Neural crest cell (in vitro differentiated cells): ENCODE measurements around the gene RUSC1. TPM values are rescaled to one million over a fixed set of nuclear protein-coding genes. Genes with fewer than 3 reads are reported as not detected.

ENCODE experiments used
- DNase-seq: peaks from one replicate; pipeline ENCODE4 v3.0.0; 2021; ENCODE audit warnings: low read depth, mixed read lengths, low spot score
- H3K27ac Mint-ChIP-seq: one replicate; pipeline ENCODE4 v1.8.0; 2021; ENCODE audit warnings: mild to moderate bottlenecking, mixed read lengths; ENCODE audit not compliant: unreplicated experiment
- H3K27me3 Mint-ChIP-seq: 2 replicates; pipeline ENCODE4 v1.8.0; 2021; ENCODE audit warnings: low read depth, mild to moderate bottlenecking, mixed read lengths
- H3K36me3 Mint-ChIP-seq: 2 replicates; pipeline ENCODE4 v1.8.0; 2021; ENCODE audit warnings: low read depth, mild to moderate bottlenecking, mixed read lengths
- H3K4me1 Mint-ChIP-seq: 2 replicates; pipeline ENCODE4 v1.8.0; 2021; ENCODE audit warnings: mixed read lengths
- H3K4me3 Mint-ChIP-seq: one replicate; pipeline ENCODE4 v1.8.0; 2021; ENCODE audit warnings: mild to moderate bottlenecking, mixed read lengths
- H3K9me3 Mint-ChIP-seq: 2 replicates; pipeline ENCODE4 v1.8.0; 2021; ENCODE audit warnings: mixed read lengths
- long read RNA-seq: library from polyadenylated mRNA; unstranded; transcript quantifications from one replicate; pipeline ENCODE4 v2.0.0, GENCODE V29; 2020
- total RNA-seq: library from RNA; stranded (reverse); gene quantifications from 2 replicates; pipeline ENCODE4 v1.2.1, GENCODE V29; 2021
- TF ChIP-seq, protein P1 (sequence below): fragments of 200-600 bp; sonication (generic); conservative IDR thresholded peaks from 2 replicates; pipeline ENCODE4 v1.5.0; 2021; ENCODE audit warnings: antibody characterized with exemption, mild to moderate bottlenecking

RUSC1 gene, protein sequence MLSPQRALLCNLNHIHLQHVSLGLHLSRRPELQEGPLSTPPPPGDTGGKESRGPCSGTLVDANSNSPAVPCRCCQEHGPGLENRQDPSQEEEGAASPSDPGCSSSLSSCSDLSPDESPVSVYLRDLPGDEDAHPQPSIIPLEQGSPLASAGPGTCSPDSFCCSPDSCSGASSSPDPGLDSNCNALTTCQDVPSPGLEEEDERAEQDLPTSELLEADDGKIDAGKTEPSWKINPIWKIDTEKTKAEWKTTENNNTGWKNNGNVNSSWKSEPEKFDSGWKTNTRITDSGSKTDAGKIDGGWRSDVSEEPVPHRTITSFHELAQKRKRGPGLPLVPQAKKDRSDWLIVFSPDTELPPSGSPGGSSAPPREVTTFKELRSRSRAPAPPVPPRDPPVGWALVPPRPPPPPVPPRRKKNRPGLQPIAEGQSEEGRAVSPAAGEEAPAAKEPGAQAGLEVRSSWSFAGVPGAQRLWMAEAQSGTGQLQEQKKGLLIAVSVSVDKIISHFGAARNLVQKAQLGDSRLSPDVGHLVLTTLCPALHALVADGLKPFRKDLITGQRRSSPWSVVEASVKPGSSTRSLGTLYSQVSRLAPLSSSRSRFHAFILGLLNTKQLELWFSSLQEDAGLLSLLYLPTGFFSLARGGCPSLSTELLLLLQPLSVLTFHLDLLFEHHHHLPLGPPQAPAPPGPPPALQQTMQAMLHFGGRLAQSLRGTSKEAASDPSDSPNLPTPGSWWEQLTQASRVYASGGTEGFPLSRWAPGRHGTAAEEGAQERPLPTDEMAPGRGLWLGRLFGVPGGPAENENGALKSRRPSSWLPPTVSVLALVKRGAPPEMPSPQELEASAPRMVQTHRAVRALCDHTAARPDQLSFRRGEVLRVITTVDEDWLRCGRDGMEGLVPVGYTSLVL
- 55.2 and 56.6 TPM in 2 replicates for total RNA-seq
- long read RNA-seq, transcript RUSC1-203 (9 exons, 1,968 nt): major isoform, 5 of 11 reads
- long read RNA-seq, partial matches to known transcripts: 2 of 11 reads
- long read RNA-seq, other reads (novel, unspliced or antisense): 1 of 11 reads

DNA sequence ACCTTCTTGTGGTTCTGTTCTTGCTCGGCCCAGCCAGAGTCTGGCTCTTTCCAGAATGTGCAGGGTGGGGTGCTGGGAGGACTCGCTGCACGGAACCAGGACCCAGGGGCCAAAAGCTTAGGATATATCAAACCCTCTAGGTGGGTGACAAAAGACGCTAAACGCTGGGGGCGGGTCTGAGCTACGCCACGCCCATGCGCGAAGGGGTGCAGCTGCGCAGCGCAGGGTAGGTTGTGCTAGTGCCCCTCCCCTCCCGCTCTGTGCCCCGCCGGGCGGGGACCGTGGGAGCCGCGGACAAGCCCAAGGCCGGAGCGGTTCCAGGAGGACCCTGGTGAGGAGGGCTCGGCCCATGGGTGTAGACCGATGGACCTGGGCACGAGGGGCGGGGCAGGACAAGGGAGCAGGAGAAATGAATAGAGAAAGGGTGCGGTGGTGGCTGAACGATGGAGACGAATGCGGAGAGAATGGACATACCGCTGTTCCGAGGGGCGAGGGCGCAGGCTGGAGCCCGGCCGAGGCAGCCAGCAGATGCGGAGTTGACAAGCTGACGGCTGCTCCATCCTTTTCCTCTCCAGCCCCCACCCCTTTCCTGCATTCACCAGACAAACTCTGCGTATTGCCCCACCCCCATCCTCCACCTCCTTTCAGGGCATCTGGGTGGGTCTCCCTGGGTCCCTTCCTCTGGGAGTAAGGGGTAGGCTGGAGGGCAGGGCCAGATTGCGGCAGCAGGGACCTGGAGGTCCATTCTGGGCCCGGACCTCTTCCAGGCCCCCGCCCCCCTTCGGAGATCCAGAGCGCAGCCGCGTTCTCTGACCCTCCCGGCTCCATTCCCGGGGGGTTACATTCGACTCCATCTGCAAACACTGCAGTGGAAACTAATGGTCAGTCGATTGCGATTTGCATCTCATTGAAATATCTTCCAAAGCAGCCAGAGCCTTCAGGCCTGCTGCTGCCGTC is at the start of gene RUSC1:
TSS of gene RUSC1 (plus strand) at position 234 of the 957 bp plus-strand sequence. CDS start 880 bp downstream, outside the sequence.
- TF ChIP-seq, protein P1, sequence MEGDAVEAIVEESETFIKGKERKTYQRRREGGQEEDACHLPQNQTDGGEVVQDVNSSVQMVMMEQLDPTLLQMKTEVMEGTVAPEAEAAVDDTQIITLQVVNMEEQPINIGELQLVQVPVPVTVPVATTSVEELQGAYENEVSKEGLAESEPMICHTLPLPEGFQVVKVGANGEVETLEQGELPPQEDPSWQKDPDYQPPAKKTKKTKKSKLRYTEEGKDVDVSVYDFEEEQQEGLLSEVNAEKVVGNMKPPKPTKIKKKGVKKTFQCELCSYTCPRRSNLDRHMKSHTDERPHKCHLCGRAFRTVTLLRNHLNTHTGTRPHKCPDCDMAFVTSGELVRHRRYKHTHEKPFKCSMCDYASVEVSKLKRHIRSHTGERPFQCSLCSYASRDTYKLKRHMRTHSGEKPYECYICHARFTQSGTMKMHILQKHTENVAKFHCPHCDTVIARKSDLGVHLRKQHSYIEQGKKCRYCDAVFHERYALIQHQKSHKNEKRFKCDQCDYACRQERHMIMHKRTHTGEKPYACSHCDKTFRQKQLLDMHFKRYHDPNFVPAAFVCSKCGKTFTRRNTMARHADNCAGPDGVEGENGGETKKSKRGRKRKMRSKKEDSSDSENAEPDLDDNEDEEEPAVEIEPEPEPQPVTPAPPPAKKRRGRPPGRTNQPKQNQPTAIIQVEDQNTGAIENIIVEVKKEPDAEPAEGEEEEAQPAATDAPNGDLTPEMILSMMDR: no peak
- H3K9me3 Mint-ChIP-seq: no peaks in the 10 kb centered on the region
- peaks cover 18% of the 10 kb centered on the region for H3K36me3 Mint-ChIP-seq
- peak within 1 kb of the TSS; percentile 58 for H3K27ac Mint-ChIP-seq
- H3K4me1 Mint-ChIP-seq: peaks cover 62% of the 10 kb centered on the region
- peak; percentile 47 for DNase-seq
- H3K27me3 Mint-ChIP-seq: peaks cover 23% of the 10 kb centered on the region
- peak within 1 kb of the TSS; percentile 88 for H3K4me3 Mint-ChIP-seq

DNA sequence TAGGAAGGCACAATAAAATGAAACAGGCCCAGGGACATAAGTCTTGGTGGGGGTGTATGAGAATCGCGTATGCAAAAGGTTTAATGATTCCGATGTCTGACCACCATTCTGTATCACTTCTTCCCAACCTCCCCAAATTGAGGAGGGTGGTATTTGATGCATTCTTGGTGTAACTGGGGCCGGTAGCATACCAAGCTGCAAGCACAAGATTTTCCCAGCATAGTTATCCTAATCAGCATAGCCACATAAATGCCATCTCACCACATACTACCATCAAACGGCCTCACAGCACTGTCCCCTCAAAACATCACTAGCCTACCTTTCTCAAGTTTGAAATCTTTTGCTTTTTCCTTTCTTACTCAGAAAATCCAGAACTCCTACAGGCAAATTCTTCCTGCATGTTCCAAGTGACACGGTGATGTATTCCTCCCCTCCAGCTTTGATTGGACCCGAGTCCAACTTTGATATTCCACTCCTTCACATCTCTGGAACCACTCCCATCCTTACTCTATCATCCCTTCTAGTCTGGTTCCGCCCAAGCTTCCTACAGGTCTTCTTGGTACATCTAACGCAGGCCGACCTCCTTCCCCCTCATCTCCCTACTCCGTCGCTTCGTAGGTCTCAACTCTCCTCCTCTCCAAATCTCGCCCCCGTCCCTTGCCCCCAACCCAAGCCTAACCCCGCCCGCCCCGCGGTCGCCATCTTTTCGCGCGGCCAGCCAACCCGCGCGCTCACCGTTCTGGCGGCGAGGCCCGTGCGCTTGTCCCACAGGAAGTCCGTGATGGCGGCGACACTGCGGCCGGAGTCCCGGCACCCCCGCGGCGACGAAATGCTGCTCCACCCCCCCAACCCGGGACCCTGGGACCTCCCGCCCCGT is 48.0 kb upstream of the RUSC1 start:
- DNase-seq: peak; percentile 53
- Mint-ChIP-seq H3K4me3 (peak overlapping the region; percentile 93), H3K9me3 (no peaks in the 10 kb centered on the region), H3K27me3 (no peaks in the 10 kb centered on the region), H3K4me1 (peaks cover 41% of the 10 kb centered on the region), H3K27ac (peak overlapping the region; percentile 51), H3K36me3 (peaks cover 28% of the 10 kb centered on the region)
- TF ChIP-seq, protein P1: no peak

DNA sequence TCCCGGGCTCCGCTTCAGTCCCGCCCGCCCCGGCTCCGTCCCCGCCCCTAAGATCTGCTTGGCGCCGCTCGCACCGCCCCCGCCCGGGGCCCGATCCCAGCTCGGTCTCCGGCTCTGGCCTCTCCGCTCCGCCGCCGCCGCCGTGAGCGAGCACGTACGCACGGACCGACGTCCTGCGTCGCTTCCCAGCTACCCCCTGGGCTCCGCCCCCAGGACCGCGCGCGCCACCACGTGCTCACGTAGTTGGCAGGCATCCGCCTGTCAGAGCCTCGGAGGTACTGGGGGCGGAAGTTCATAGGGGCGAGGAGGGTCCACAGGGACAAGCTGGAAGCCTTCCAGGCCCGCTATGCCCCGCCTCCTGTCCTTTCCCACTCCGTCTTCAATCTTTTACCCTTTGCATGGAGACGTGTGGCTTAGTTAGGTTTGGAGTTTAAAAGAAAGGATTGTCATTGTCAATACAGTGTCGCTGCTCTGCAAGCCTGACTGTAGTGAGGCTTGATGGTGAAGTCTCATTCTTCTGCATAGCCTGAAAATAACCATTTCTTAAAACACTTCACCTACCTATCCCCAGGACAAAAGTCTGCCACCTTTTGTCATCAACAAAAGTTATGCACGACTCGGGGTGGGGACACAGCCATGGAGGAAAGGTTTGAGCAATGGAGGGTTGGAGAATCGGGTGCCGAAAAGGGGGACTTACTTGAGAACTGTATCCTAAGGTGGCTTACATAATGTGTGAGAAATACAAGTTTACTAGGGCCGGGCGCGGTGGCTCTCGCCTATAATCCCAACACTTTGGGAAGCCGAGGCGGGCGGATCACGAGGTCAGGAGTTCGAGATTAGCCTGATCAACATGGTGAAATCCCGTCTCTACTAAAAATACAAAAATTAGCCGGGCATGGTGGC is 47.1 kb upstream of the RUSC1 start, which contains the start of gene CLK2:
TSS of gene CLK2 (minus strand) at position 162 of the 903 bp plus-strand sequence. CDS start 2,527 bp downstream, outside the sequence.
- peak within 1 kb of the TSS; percentile 92 for H3K27ac Mint-ChIP-seq
- DNase-seq: peak; percentile 93
- peak within 1 kb of the TSS; percentile 93 for H3K4me3 Mint-ChIP-seq
- TF ChIP-seq, protein P1: no peak
- H3K4me1 Mint-ChIP-seq: peaks cover 45% of the 10 kb centered on the region
- H3K27me3 Mint-ChIP-seq: no peaks in the 10 kb centered on the region
- H3K36me3 Mint-ChIP-seq: peaks cover 19% of the 10 kb centered on the region
- H3K9me3 Mint-ChIP-seq: no peaks in the 10 kb centered on the region
